Right atrium auricular region (tissue), 2 donors: ENCODE data around the gene BRD1. TPM values are rescaled to one million over a fixed set of nuclear protein-coding genes. Genes with fewer than 3 reads are reported as not detected.
"Not testable (repeated sequence)": the region's sequence is repeated elsewhere in the genome, so short reads cannot be mapped to it uniquely, and the experiment has no call there.

Experiments used
- DNase-seq: peaks from one replicate; pipeline ENCODE4 v3.0.0-alpha.2; 2019; ENCODE audit warnings: low spot score
- H3K27ac ChIP-seq, 2 donors: fragments of 200-600 bp; sonication (generic); 1 replicate in 1 of 2; 2 replicates in 1 of 2; pipeline ENCODE4 v1.5.1; 2016 to 2019
- H3K27me3 ChIP-seq, 2 donors: fragments of 200-600 bp; sonication (generic); one replicate each; pipeline versions ENCODE4 v1.5.1 to v1.6.0; 2017 to 2019
- H3K36me3 ChIP-seq: fragments of 200-600 bp; sonication (generic); one replicate; pipeline ENCODE4 v1.5.1; 2016
- H3K4me1 ChIP-seq, 2 donors: fragments of 200-600 bp; sonication (generic); one replicate each; pipeline versions ENCODE4 v1.5.1 to v1.6.0; 2017 to 2019
- H3K4me3 ChIP-seq, 2 donors: fragments of 200-600 bp; sonication (generic); 1 replicate in 1 of 2; 2 replicates in 1 of 2; pipeline ENCODE4 v1.5.1; 2017 to 2019; ENCODE audit warnings: mild to moderate bottlenecking in 1 of 2, moderate library complexity in 1 of 2
- H3K9me3 ChIP-seq, 2 donors: fragments of 200-600 bp; sonication (generic); one replicate each; pipeline ENCODE4 v1.5.1; 2019
- total RNA-seq, 2 donors: library from RNA; depleted of rRNA; stranded (reverse); fragments of >200 nt; gene quantifications; one replicate each; pipeline ENCODE4 v1.1.0, GENCODE V29; 2016
- TF ChIP-seq, protein P1 (sequence below), 2 donors: fragments of 200-600 bp; sonication (generic); IDR thresholded peaks; one replicate each; pipeline ENCODE4 v1.5.1; 2019; ENCODE audit warnings: antibody characterized with exemption in 2 of 2

BRD1 gene
- total RNA-seq, 2 donors from 2014 or later: 17.7 to 20.8 TPM

DNA sequence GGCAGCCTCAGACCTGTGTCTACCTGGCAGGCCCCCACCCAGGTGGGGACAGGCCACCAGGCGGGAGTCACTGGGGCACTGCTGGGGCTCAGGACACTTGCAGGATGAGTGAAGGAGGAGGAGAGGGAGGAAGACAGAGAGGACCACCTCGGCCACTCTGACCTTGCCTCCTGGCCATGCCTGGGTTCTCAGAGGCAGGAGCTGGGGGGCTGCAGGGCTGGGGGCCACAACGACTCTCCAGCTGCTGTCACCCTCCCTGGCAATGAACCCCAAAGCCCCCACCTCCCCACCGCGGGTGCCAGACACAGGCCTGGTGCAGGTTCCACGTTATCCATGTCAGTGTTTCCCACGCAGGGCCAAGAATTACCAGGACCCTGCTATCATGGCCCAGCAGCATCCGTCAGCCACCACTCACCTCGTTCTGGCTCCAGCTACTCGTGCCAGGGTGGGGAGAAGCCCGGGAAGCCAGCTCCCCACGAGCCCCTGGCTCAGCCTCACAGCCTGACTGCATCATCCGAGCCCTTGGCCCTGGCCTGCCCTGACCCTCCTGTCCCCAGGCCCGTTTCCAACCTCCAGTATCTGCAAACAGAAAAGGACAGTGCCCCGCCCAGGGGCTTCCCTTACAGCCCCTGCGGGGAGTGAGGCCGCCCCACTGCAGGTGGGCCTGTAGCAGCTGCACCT, 62.4 kb downstream of the BRD1 start:
- DNase-seq: no peak
- TF ChIP-seq, protein P1, sequence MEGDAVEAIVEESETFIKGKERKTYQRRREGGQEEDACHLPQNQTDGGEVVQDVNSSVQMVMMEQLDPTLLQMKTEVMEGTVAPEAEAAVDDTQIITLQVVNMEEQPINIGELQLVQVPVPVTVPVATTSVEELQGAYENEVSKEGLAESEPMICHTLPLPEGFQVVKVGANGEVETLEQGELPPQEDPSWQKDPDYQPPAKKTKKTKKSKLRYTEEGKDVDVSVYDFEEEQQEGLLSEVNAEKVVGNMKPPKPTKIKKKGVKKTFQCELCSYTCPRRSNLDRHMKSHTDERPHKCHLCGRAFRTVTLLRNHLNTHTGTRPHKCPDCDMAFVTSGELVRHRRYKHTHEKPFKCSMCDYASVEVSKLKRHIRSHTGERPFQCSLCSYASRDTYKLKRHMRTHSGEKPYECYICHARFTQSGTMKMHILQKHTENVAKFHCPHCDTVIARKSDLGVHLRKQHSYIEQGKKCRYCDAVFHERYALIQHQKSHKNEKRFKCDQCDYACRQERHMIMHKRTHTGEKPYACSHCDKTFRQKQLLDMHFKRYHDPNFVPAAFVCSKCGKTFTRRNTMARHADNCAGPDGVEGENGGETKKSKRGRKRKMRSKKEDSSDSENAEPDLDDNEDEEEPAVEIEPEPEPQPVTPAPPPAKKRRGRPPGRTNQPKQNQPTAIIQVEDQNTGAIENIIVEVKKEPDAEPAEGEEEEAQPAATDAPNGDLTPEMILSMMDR (IDR thresholded peaks at IDR 0.05): no peak
- H3K4me3 ChIP-seq: no peak overlapping the region
- no peaks in the 10 kb centered on the region for H3K27me3 ChIP-seq
- peaks cover 8 to 17% of the 10 kb centered on the region in 2 donors for H3K9me3 ChIP-seq
- H3K4me1 ChIP-seq: no peaks in the 10 kb centered on the region
- no peak overlapping the region for H3K27ac ChIP-seq
- no peaks in the 10 kb centered on the region for H3K36me3 ChIP-seq

DNA sequence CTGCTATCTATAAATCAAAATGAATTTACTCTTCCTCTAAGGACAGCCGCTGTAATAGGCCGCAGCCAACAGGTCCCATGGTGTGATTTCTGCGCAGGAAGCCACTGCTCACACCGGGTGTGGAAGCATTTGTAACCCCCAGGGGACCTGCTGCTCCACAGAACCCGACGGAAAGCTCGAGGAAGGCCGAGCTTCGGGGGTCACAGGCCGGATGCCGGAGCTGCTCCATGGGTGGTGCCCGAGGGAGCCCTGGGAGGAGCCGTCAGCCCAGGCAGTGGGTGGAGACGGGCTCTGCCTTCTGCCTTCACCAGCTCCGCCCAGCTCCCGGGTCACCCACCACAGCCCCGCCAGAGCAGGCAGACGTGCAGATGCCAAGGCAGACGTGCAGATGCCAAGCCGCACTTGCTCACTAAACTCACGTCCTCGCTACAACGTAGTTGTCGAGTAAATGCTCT, 63.5 kb downstream of the BRD1 start:
- H3K9me3 ChIP-seq: peaks cover 8 to 17% of the 10 kb centered on the region in 2 donors
- no peaks in the 10 kb centered on the region for H3K4me1 ChIP-seq
- no peak overlapping the region for H3K27ac ChIP-seq
- TF ChIP-seq, protein P1 (IDR thresholded peaks at IDR 0.05): no peak
- H3K36me3 ChIP-seq: no peaks in the 10 kb centered on the region
- no peaks in the 10 kb centered on the region for H3K27me3 ChIP-seq
- no peak overlapping the region for H3K4me3 ChIP-seq
- no peak for DNase-seq

DNA sequence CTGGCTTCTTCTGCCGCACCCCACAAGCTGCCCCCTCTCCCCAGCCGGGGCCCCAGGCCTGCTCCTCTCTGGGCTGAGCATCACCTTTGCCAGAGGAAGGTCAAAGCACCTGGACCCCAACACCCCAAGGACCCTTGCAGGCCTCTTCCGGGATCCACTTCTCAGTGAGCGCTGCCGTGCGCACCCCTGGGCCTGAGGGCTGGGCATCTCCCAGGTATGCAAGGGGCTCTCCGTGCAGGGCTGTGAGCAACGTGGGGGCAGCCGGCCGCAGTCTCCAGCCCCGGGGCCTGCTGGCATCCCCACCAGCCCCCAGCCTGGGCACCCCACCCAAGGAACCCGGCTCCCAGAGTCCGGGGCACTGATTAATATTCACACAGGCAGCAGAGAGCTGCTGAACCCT, 64.0 kb downstream of the BRD1 start:
- Histone ChIP-seq H3K27me3 (no peaks in the 10 kb centered on the region), H3K27ac (no peak overlapping the region), H3K4me3 (no peak overlapping the region), H3K36me3 (no peaks in the 10 kb centered on the region), H3K4me1 (no peaks in the 10 kb centered on the region), H3K9me3 (peaks cover 8 to 17% of the 10 kb centered on the region in 2 donors)
- TF ChIP-seq, protein P1 (IDR thresholded peaks at IDR 0.05): no peak
- DNase-seq: no peak

DNA sequence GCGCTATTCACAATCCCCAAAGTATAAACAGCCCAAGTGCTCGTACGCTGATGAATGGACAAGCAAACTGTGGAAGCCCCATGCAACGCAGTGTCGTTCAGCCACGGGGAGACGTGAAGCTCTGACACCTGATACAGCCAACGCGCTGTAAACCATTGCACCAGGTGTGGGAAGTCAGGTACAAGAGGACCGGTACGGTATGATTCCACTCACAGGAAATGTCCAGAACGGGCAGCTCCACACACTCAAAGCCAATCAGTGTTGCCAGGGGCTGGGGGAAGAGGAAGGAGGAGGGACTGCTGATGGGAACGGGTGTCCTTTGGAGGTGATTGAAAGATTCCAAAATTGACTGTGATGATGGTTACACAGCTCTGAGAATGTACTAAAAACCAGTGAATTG, 64.5 kb downstream of the BRD1 start:
- peaks cover 8 to 17% of the 10 kb centered on the region in 2 donors for H3K9me3 ChIP-seq

DNA sequence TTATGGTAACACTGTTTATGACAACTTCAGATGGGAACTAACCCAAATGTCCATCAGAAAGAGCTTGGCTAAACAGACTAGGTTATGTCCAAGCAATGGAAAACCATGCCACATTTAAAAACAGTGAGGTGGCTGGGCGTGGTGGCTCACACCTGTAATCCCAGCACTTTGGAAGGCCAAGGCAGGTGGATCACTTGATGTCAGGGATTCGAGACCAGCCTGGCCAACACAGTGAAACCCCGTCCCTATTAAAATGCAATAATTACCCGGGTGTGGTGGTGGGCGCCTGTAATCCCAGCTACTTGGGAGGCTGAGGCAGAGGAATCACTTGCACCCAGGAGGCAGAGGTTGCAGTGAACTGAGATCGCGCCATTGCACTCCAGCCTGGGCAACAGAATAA, 65.1 kb downstream of the BRD1 start:
- not testable (repeated sequence) for H3K36me3 ChIP-seq, H3K4me3 ChIP-seq, H3K27me3 ChIP-seq, DNase-seq, H3K4me1 ChIP-seq, H3K27ac ChIP-seq
- H3K9me3 ChIP-seq: peaks cover 8 to 17% of the 10 kb centered on the region in 2 donors

More for the DNA sequence above, 64.5 kb downstream of the BRD1 start:
- Histone ChIP-seq H3K27ac (no peak overlapping the region), H3K27me3 (no peaks in the 10 kb centered on the region), H3K4me3 (no peak overlapping the region), H3K4me1 (no peaks in the 10 kb centered on the region), H3K36me3 (no peaks in the 10 kb centered on the region)
- TF ChIP-seq, protein P1 (IDR thresholded peaks at IDR 0.05): no peak
- DNase-seq: no peak

DNA sequence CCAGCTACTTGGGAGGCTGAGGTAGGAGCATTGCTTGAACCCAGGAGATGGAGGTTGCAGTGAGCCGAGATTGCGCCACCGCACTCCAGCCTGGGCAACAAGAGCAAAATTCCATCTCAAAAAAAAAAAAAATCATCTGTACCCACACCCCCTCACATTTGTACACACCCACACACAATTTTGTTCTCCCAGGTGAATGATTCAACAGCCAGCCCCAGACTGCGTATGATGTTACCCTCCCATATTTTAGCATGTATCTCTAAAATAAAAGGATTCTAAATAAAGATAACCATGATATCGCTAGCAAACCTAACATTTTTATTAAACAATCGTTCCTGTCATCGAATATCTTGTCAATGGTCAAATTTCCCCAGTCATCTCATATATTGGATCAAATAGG, 65.8 kb downstream of the BRD1 start:
- H3K36me3 ChIP-seq: no peaks in the 10 kb centered on the region
- TF ChIP-seq, protein P1 (IDR thresholded peaks at IDR 0.05): no peak
- DNase-seq: no peak
- H3K27ac ChIP-seq: no peak overlapping the region
- peaks cover 3 to 11% of the 10 kb centered on the region in 2 donors for H3K9me3 ChIP-seq
- H3K4me1 ChIP-seq: no peaks in the 10 kb centered on the region
- no peak overlapping the region for H3K4me3 ChIP-seq
- no peaks in the 10 kb centered on the region for H3K27me3 ChIP-seq
